ENCODE measurements around the gene SNURF.
"Not testable (repeated sequence)": the region's sequence is repeated elsewhere in the genome, so short reads cannot be mapped to it uniquely, and the experiment has no call there.

SNURF gene, protein sequence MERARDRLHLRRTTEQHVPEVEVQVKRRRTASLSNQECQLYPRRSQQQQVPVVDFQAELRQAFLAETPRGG

GRCh38 chr15:24954783-24955530, at the start of gene SNURF, which contains the start of gene SNRPN:
Gene SNURF, plus strand, starts transcription at chr15:24954987. Its CDS starts 62 bp downstream, at chr15:24955049.
Gene SNRPN, plus strand, starts transcription at chr15:24954987. Its CDS starts 19,467 bp downstream, at chr15:24974454.
- DNase-seq = peak; percentile 65

GRCh38 chr15:24916305-24917009, 38.3 kb upstream of the SNURF start:
- DNase-seq = no peak

- no peak for DNase-seq
Measured at GRCh38 chr15:24917431-24917830, 37.4 kb upstream of the SNURF start.

DNA sequence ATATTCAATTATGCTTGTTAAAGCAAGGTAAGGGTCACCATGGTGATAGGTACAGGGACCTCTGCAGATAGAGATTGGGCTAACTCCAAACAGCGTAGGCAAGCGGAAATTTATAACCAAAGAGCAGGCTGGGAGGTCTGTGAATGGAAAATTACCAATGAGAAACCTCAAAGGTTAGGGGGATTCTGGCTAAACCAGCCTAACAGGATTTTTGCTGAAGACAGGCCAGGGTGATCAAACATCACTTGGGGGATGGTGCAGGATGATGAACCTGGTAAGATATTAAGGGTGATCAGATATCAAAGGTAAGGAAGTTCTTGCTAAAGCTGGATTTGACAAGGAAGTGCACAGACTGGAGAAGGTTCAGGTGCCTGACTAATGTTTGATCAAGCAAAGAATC, 35.3 kb upstream of the SNURF start:
- DNase-seq = no peak

- DNase-seq = not testable (repeated sequence)
Measured at GRCh38 chr15:24922781-24923180, 32.0 kb upstream of the SNURF start.

GRCh38 chr15:24924153-24924552, 30.6 kb upstream of the SNURF start:
- no peak for DNase-seq

DNA sequence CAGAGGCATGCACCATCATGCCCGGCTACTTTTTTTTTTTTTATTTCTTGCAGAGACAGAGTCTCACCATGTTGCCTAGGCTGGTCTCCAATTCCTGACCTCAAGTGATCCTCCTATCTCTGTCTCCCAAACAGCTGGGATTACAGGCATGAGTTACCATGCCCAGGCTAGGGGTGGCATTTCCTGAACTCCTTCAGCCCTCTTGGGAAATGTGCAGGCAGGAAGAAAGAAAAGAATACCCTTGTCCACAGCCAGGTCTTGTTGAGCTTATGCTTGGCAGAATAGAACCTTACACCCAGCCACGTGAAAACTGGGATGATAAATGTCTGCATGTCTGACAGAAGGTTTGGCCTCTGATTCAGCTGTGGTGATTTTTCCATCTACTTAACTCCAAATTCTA, 30.2 kb upstream of the SNURF start:
- no peak for DNase-seq

- not testable (repeated sequence) for DNase-seq
Measured at GRCh38 chr15:24931874-24932732, 22.7 kb upstream of the SNURF start.

GRCh38 chr15:24933716-24934115, 21.1 kb upstream of the SNURF start:
- DNase-seq = no peak

- DNase-seq = not testable (repeated sequence)
Measured at GRCh38 chr15:24938224-24938623, 16.6 kb upstream of the SNURF start.

- no peak for DNase-seq
Measured at GRCh38 chr15:24940236-24940635, 14.6 kb upstream of the SNURF start.

GRCh38 chr15:24943361-24943760, 11.4 kb upstream of the SNURF start:
- DNase-seq = no peak

DNA sequence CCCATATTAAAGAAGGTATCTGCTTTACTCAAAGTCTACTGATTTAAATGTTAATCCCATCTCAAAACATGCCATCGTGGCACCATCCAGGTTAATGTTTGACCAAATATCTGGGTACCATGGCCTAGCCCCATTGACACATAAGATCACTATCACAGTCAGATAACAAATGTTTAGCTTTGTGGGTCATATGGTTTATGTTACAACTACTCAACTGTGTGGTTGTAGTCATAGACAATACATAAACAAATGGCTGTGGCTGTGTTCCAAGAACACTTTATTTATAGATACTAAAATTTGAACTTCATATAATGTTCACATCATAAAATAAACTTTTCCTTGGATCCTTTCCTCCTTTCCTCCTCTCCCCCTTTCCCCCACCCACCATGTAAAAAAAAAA, 9.8 kb upstream of the SNURF start:
- no peak for DNase-seq

- no peak for DNase-seq
Measured at GRCh38 chr15:24945711-24946110, 9.1 kb upstream of the SNURF start.

GRCh38 chr15:24948495-24948894, 6.3 kb upstream of the SNURF start:
- DNase-seq = no peak

DNA sequence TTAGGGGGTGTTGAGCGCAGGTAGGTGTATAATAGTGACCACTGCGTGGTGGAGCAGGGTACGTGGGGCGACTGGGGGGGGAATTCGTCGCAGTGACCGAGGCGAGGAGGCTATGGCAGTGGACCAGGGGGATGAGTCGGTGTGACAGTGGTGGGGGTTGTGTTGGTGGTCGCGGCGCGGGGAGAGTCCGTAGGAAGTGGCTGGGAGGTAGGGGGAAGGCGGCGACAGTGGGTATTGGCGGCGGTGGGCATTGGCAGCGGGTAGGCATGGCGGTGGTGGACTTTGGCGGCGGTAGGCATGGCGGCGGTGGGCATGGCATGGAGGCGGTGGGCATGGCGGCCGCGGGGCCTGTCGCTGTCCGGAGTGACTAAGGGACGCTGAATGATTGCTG, 739 bp downstream of the SNURF start:
- DNase-seq = peak; percentile 19

- peak; percentile 47 for DNase-seq
Measured at GRCh38 chr15:24956111-24956838, 1.5 kb downstream of the SNURF start.

DNA sequence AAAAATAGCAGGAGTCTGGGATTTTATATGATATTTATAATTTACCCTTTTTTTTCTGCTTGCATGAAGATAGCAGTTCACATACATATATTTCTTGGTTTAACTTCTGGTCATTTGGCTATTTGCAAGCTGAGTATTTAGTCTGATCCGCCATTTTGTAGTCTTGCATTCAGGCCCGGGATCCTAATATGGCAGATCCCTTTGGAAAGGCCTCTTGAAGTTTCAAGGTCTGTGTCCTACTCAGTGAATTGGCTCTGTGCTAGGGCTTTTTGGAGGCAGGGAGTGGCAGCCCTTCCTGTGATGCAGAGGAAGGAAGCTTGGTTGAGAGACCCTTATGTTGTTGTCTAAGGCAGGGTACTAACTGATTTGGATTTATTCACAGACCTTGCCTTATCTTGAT, 2.9 kb downstream of the SNURF start:
- no peak for DNase-seq

DNA sequence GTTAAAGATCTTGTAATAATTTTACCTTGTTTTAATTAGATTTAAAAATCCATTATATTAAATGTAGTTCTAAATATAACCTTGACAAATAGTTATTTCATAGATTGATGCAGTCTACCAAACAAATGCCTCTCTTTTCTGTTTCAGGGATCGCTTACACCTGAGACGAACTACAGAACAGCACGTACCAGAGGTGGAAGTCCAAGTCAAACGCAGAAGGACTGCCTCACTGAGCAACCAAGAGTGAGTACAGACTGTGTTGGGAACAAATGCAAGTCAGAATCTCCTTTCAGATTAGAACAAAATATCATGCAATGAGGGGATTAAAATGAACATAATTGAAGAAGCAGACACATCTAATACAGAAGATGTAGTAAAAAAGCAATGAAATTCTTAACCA, 7.2 kb downstream of the SNURF start:
- no peak for DNase-seq

- no peak for DNase-seq
Measured at GRCh38 chr15:24962880-24963279, 8.1 kb downstream of the SNURF start.

GRCh38 chr15:24966364-24967103, 11.7 kb downstream of the SNURF start:
- DNase-seq = no peak

GRCh38 chr15:24971052-24971451, 16.3 kb downstream of the SNURF start:
- DNase-seq = no peak
